ENCODE results near the gene ADAMTS1.

ADAMTS1 gene

GRCh38 chr21:26887251-26887650 lies 42.0 kb upstream of the ADAMTS1 start:
- Histone ChIP-seq H3K27ac (ENCODE audit: low read depth, low read length) (no peak overlapping the region), H3K27me3 (ENCODE audit: low read length) (no peaks in the 10 kb centered on the region), H3K9me2 (replicated peaks; ENCODE audit: insufficient read depth, low read length) (no peaks in the 10 kb centered on the region), H2AFZ (ENCODE audit: low read depth, low read length, severe bottlenecking) (no peak overlapping the region), H3K36me3 (ENCODE audit: low read length) (no peaks in the 10 kb centered on the region), H3F3A (ENCODE audit: insufficient read depth) (no peaks in the 10 kb centered on the region), H3K4me3 (ENCODE audit: insufficient read depth, low read length, poor library complexity, severe bottlenecking) (no peak overlapping the region), H3K79me2 (ENCODE audit: insufficient read depth, low read length) (no peaks in the 10 kb centered on the region), H3K4me2 (ENCODE audit: low read depth, low read length, poor library complexity, severe bottlenecking) (no peak overlapping the region), H4K20me1 (ENCODE audit: low read depth, low read length) (no peaks in the 10 kb centered on the region), H3K9ac (ENCODE audit: low read length) (no peak overlapping the region), H3K9me3 (ENCODE audit: insufficient read depth, low read length) (no peaks in the 10 kb centered on the region)
- TF ChIP-seq, protein P1, sequence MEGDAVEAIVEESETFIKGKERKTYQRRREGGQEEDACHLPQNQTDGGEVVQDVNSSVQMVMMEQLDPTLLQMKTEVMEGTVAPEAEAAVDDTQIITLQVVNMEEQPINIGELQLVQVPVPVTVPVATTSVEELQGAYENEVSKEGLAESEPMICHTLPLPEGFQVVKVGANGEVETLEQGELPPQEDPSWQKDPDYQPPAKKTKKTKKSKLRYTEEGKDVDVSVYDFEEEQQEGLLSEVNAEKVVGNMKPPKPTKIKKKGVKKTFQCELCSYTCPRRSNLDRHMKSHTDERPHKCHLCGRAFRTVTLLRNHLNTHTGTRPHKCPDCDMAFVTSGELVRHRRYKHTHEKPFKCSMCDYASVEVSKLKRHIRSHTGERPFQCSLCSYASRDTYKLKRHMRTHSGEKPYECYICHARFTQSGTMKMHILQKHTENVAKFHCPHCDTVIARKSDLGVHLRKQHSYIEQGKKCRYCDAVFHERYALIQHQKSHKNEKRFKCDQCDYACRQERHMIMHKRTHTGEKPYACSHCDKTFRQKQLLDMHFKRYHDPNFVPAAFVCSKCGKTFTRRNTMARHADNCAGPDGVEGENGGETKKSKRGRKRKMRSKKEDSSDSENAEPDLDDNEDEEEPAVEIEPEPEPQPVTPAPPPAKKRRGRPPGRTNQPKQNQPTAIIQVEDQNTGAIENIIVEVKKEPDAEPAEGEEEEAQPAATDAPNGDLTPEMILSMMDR (IDR thresholded peaks at IDR 0.05; ENCODE audit: insufficient read depth, low read length, poor library complexity, severe bottlenecking): no peak
- TF ChIP-seq EZH2phosphoT487 (conservative IDR thresholded peaks at IDR 0.05; ENCODE audit: low read length): no peak

GRCh38 chr21:26884436-26884835 lies 39.2 kb upstream of the ADAMTS1 start:
- no peak overlapping the region for H3K9ac ChIP-seq (ENCODE audit: low read length)
- no peaks in the 10 kb centered on the region for H3K9me2 ChIP-seq (replicated peaks; ENCODE audit: insufficient read depth, low read length)
- no peaks in the 10 kb centered on the region for H3K36me3 ChIP-seq (ENCODE audit: low read length)
- no peaks in the 10 kb centered on the region for H3K9me3 ChIP-seq (ENCODE audit: insufficient read depth, low read length)
- H3K4me3 ChIP-seq (ENCODE audit: insufficient read depth, low read length, poor library complexity, severe bottlenecking): no peak overlapping the region
- no peaks in the 10 kb centered on the region for H3F3A ChIP-seq (ENCODE audit: insufficient read depth)
- no peak overlapping the region for H2AFZ ChIP-seq (ENCODE audit: low read depth, low read length, severe bottlenecking)
- H4K20me1 ChIP-seq (ENCODE audit: low read depth, low read length): no peaks in the 10 kb centered on the region
- no peaks in the 10 kb centered on the region for H3K27me3 ChIP-seq (ENCODE audit: low read length)
- H3K27ac ChIP-seq (ENCODE audit: low read depth, low read length): no peak overlapping the region
- H3K4me2 ChIP-seq (ENCODE audit: low read depth, low read length, poor library complexity, severe bottlenecking): no peak overlapping the region
- no peaks in the 10 kb centered on the region for H3K79me2 ChIP-seq (ENCODE audit: insufficient read depth, low read length)
- TF ChIP-seq, protein P1 (IDR thresholded peaks at IDR 0.05; ENCODE audit: insufficient read depth, low read length, poor library complexity, severe bottlenecking): no peak
- no peak for TF ChIP-seq EZH2phosphoT487 (conservative IDR thresholded peaks at IDR 0.05; ENCODE audit: low read length)

GRCh38 chr21:26883768-26884167 lies 38.6 kb upstream of the ADAMTS1 start:
- no peak overlapping the region for H3K27ac ChIP-seq (ENCODE audit: low read depth, low read length)
- TF ChIP-seq EZH2phosphoT487 (conservative IDR thresholded peaks at IDR 0.05; ENCODE audit: low read length): no peak
- TF ChIP-seq, protein P1 (IDR thresholded peaks at IDR 0.05; ENCODE audit: insufficient read depth, low read length, poor library complexity, severe bottlenecking): no peak
- no peaks in the 10 kb centered on the region for H3K79me2 ChIP-seq (ENCODE audit: insufficient read depth, low read length)
- H4K20me1 ChIP-seq (ENCODE audit: low read depth, low read length): no peaks in the 10 kb centered on the region
- H3K4me3 ChIP-seq (ENCODE audit: insufficient read depth, low read length, poor library complexity, severe bottlenecking): no peak overlapping the region
- no peaks in the 10 kb centered on the region for H3K36me3 ChIP-seq (ENCODE audit: low read length)
- H3K9me3 ChIP-seq (ENCODE audit: insufficient read depth, low read length): no peaks in the 10 kb centered on the region
- H2AFZ ChIP-seq (ENCODE audit: low read depth, low read length, severe bottlenecking): no peak overlapping the region
- no peak overlapping the region for H3K4me2 ChIP-seq (ENCODE audit: low read depth, low read length, poor library complexity, severe bottlenecking)
- no peaks in the 10 kb centered on the region for H3F3A ChIP-seq (ENCODE audit: insufficient read depth)
- no peaks in the 10 kb centered on the region for H3K27me3 ChIP-seq (ENCODE audit: low read length)
- H3K9me2 ChIP-seq (replicated peaks; ENCODE audit: insufficient read depth, low read length): no peaks in the 10 kb centered on the region
- H3K9ac ChIP-seq (ENCODE audit: low read length): no peak overlapping the region

Measured in SU-DHL-6 (cell line).